Activated T-cell treated with anti-CD3 and anti-CD28 coated beads for 1 hour (primary cell): ENCODE data around the gene ANKFN1.
"Not testable (repeated sequence)": the region's sequence is repeated elsewhere in the genome, so short reads cannot be mapped to it uniquely, and the experiment has no call there.

ENCODE experiments used
- DNase-seq: peaks from one replicate; pipeline ENCODE4 v3.0.0-alpha.2; 2020; ENCODE audit warnings: low read depth

Gene ANKFN1

GRCh38 chr17:56325313-56326000, 172.2 kb downstream of the ANKFN1 start:
- no peak for DNase-seq

- DNase-seq = no peak
Measured at GRCh38 chr17:56326001-56326359, 172.7 kb downstream of the ANKFN1 start.

GRCh38 chr17:56347639-56348038, 194.4 kb downstream of the ANKFN1 start:
- DNase-seq = no peak

- DNase-seq = no peak
Measured at GRCh38 chr17:56350592-56350991, 197.3 kb downstream of the ANKFN1 start.

GRCh38 chr17:56351675-56352074, 198.4 kb downstream of the ANKFN1 start:
- no peak for DNase-seq

GRCh38 chr17:56358651-56359050, 205.4 kb downstream of the ANKFN1 start:
- DNase-seq = no peak

GRCh38 chr17:56359518-56359917, 206.2 kb downstream of the ANKFN1 start:
- no peak for DNase-seq

GRCh38 chr17:56367366-56367765, 214.1 kb downstream of the ANKFN1 start:
- DNase-seq = no peak

GRCh38 chr17:56373981-56374833, 220.9 kb downstream of the ANKFN1 start:
- no peak for DNase-seq

- DNase-seq = no peak
Measured at GRCh38 chr17:56389356-56389755, 236.1 kb downstream of the ANKFN1 start.

- DNase-seq = no peak
Measured at GRCh38 chr17:56392321-56392720, 239.0 kb downstream of the ANKFN1 start.

- DNase-seq = no peak
Measured at GRCh38 chr17:56393156-56393555, 239.9 kb downstream of the ANKFN1 start.

- DNase-seq = no peak
Measured at GRCh38 chr17:56395787-56396186, 242.5 kb downstream of the ANKFN1 start.

- DNase-seq = no peak
Measured at GRCh38 chr17:56407086-56407485, 253.8 kb downstream of the ANKFN1 start.

- not testable (repeated sequence) for DNase-seq
Measured at GRCh38 chr17:56412356-56412755, 259.1 kb downstream of the ANKFN1 start.

GRCh38 chr17:56416682-56417351, 263.5 kb downstream of the ANKFN1 start:
- no peak for DNase-seq

- no peak for DNase-seq
Measured at GRCh38 chr17:56424005-56424404, 270.7 kb downstream of the ANKFN1 start.

- DNase-seq = no peak
Measured at GRCh38 chr17:56424543-56425044, 271.3 kb downstream of the ANKFN1 start.

- DNase-seq = no peak
Measured at GRCh38 chr17:56425483-56425882, 272.2 kb downstream of the ANKFN1 start.

- no peak for DNase-seq
Measured at GRCh38 chr17:56426901-56427300, 273.6 kb downstream of the ANKFN1 start.

GRCh38 chr17:56431736-56432135, 278.5 kb downstream of the ANKFN1 start:
- no peak for DNase-seq

GRCh38 chr17:56432443-56432842, 279.2 kb downstream of the ANKFN1 start:
- no peak for DNase-seq

- DNase-seq = no peak
Measured at GRCh38 chr17:56434610-56435009, 281.3 kb downstream of the ANKFN1 start.
